ENCODE results near the gene ZCCHC24.
A peak's percentile ranks its signal among the peaks of the same experiment; 100 is the strongest.

Gene ZCCHC24

DNA sequence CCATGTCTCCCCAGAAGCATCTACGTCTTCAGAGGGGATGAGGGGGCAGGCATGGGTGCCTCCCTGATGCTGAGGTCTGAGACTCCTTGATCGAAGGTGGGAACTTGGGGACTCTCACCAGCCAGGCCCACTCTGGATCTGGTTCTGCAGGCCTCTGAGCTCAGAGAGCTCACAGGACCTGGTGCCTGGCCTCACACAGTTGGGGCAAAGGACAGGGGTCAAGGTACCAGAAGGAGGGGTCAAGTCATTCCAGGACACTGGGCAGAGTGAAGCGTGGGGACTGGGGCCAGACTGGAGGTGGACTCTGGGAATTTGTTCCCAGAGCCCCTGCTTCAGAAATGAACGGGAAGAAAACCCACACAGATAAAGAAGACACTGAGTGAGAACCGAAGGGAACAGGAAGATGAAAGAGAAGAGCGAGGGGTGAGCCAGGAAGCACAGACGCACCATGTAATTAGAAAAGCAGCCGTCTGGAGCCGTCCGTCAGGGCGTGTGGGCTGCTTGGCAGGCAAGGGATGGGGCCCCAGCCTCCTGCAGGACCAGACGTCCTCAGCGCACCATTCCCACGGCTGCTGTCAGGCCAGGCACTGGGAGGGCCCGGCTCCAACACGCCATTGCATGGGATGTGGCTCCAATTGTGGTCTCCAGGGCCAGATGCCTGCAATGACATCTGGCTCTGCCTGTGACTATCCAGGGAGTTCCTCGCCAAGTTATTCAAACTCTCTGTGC lies 47.7 kb downstream of the ZCCHC24 start:
- DNase-seq (ENCODE audit: low spot score): peak; percentile 88

DNA sequence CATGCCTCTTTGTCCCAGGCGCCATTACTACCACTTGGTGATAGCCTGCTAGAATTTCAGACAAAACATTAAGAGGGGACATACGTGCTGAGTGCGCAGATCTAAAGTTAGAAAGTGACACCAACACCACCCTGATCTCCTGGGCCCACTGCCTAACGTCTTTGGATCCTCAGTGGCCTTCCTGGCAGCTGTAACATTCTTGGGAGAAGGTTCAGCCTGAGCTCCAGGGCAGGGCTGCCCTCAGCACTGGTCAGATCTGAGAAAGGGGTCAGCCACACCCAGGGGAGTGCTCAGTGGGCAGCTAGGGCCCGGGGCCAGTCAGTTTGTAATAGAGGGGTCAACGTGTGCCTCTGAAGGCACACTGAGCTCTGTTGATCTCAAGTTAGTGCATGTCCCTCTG lies 48.4 kb downstream of the ZCCHC24 start:
- no peak for DNase-seq (ENCODE audit: low spot score)

DNA sequence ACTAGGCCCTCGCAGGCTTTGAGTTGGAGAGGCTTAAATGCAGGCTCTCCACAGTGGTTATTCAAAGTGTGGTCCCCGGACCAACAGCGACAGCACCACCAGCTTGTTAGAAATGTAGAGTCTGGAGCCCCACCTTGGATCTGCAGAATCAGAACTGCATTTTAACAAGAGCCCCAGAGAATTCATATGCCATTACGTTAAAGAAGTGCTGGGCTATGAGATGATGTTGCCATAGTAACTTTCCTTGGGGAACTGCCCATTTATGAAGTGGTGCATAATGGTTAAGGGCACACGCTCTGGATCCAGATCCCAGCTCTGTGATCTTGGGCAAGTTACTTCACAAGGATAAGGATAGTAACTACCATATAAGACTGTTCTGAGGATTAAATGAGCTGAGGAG lies 48.9 kb downstream of the ZCCHC24 start:
- DNase-seq (ENCODE audit: low spot score): no peak

DNA sequence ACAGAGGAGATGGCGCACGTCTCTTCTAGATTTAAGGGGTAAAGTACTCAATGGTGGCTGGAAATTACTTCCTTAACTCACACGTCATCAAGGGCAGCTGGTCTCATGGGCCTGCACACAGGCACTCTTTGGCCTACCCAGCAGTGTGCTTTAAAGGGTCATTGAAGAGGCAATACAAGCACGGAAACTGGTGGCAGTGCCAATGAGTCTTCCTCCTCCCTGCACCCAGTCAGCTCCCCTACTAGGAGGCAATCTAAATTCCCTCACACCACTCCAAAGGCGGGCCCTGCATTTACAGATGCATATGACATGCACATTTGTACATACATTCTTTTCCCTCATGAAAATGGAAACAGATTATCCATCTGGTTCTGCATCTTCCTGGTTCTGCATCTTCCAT lies 50.8 kb downstream of the ZCCHC24 start:
- DNase-seq (ENCODE audit: low spot score): no peak

DNA sequence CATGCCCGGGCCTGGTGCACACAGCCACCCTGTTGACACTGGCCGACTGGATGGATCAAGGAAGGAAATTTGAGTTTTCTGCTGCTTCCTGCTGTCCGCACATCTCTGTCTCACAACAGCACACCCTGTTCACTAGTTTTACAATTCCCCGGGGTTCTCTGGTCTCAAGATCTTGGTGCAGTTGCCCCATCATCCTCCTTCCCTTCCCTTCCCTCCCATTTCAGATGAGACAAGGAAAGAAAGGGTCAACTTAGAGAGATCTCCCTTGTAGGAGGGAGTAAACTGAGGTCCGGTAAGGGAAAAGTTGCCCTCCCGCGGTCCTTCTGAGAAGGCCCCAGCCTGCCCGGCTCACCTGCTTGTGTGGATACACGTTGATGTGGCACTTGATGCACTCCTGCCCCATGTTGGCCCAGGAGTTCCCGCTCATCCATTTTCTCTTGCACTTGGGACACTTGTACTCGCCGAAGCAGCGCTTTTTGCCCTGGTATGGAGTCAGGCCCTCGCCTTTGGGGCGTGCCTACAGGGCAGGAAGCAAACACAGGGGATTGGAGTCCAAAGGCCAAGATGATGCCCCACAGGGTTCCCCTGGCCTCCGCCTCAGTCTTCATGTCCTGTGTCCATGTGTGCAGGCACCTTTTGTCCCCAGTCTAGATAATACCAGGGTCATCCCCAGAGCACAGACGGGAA lies 51.4 kb downstream of the ZCCHC24 start:
- no peak for DNase-seq (ENCODE audit: low spot score)

DNA sequence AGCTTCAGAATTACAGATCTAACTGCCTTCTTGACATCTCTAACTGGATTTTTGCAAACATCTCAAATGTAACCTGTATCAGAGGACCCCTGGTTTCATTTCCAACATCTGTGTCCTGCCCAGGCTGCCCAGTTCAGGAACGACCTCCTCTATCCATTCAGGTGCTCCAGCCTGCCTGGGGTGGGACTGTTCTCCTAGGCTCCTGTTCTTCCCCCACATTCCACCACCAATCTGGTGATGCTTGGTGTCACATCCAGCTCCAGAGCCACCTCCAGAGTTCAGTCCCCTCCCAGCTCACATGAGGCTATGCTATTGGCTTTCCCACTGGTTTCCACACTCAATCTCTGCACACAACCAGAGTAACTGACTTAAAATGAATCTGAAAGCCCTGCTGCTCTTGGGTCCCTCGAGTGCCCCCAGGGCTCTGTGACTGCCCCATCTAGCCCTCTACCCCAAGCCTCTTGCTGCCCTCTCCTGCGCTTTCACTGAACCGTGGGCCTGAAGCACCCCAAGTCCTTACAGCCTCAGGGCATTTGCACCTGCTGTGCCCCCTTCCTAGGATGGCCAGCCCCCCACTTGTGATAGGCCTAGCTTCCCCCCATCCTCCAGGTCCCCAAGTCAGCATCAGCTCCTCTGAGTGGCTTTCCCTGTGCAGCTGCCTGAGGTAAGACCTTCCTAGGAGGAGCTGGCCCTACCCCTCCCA lies 52.1 kb downstream of the ZCCHC24 start:
- DNase-seq (ENCODE audit: low spot score): no peak

DNA sequence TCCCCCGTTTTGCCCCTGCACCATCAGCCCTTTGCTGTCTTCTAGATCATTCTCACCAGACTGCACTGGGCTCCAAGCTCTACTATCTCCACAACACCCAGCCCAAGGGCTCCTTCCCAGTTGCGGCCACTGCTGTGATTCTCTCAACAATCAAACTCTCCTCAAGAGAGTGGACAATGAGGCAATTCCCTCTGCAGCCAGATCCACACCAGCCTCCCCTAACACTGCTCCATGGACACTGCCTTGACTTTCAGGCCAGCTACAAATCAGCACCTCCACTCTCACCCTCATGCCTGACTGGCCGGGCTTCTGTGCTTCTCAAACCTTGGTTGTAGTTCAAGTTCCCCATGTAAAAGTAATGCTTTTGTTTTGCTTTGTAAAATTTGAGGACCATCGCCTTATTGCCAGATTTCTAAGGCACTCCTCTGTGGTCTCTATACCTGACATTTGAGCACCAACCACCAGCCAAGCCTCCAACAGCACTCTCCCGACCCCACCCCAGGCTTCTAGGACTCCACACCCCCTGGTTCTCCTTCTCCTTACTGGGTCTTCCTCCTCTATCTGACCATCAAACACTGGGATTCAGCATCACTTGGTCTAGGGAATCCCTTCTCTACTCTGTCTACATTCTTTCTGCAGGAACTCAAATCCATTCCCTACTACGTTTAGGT lies 52.8 kb downstream of the ZCCHC24 start:
- no peak for DNase-seq (ENCODE audit: low spot score)

DNA sequence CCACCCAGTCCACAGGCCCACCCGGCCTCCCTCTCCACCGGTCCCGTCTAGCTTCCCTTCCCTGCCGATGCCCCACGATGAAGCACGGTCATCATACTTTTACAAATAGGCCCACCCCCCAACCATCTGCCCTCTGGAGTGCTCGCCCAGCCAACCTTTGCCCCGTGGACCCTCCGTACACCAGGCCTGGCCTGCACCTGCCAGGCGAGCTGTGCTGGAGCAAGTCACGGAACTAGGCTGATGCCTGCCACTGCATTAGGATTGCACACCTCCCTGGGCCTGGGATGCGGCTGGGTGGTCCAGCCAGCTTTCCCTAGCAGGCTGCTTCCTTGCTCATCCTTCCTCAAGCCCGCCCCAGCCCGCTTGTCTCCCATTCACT lies 53.4 kb downstream of the ZCCHC24 start:
- DNase-seq (ENCODE audit: low spot score): no peak

DNA sequence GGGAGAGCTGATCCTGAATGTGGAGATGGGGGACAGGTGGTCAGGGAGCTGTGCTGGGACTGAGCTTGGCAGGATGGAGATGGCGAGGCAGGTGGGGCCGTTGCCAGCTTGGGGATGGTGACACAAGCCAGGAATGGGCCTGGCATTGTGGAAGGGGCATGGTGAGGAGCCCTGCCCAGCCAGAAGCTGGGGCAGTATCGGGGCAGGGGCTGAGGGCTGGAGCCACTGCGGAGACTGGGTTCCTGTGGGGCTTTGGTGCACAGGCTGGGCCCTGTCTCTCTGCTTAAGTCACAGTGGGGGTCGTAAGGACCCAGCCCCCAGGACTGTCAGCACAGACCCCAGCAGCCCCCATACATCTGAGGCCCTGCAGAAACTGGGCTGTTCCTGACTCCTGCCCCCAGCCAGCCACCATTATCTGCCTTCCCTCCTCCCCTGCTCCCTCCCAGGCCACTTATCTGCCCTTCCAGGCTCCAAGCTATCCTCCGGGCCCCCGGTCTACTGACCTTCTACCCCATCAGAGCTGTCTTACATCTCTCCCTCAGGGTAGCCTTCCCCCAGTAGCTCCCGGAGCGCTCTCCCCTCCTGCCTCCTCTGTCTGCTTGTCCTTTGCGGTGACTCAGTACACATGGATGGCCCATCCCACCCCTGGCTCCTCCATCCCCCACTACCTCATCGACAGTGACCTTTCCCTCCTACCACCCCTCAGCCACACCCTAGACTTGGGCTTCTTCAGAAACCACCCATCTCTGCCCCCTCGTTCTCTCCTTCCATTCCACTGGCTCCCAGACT lies 54.0 kb downstream of the ZCCHC24 start:
- no peak for DNase-seq (ENCODE audit: low spot score)

DNA sequence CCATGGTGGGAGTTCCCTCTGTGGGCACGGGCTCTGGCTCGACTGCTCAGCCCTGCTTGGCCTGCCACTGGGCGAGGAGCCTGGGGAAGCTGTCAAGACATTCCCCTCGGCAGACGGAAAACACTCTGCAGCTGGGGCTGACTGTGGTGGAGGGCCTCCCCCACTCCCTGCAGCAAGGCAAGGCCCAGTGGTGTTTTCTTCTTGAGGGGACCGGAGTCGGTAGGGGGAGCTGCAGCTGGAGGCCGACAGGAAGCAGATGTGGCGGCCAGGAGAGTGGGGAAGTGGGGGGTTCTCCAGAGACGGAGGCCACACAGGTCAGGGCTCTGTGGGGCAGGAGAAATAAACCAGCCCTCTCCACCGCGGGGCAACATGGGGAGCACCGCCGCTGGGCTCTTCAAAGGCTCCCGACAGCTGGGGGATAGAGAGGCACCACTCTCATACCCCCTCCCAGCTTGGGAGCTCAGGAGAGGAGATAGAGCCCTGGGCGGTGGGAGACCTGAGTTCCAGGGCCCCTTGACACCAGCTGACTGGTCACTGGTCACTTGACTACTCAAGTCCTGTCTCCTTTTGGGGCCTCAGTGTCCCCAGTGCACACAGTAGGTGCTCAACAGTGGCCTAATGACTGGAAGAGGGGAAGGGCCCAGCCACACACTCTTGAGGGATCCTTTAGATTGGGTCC lies 54.7 kb downstream of the ZCCHC24 start:
- no peak for DNase-seq (ENCODE audit: low spot score)

DNA sequence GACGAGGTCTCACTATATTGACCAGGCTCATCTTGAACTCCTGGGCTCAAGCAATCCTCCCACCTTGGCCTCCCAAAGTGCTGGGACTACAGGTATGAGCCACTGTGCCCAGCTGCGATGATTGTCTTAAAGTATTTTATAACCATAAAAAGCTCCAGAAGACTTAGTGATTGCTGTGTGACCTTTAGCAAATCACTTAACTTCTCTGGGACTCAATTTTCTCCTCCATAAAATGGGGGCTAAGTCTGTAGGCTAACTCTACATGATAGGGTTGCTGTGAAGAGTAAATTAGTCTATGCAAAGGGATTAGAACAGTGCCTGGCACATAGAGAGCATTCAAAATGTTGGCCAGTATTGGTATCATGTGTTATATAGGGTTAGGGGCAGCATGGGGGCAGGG lies 55.4 kb downstream of the ZCCHC24 start:
- DNase-seq (ENCODE audit: low spot score): no peak

DNA sequence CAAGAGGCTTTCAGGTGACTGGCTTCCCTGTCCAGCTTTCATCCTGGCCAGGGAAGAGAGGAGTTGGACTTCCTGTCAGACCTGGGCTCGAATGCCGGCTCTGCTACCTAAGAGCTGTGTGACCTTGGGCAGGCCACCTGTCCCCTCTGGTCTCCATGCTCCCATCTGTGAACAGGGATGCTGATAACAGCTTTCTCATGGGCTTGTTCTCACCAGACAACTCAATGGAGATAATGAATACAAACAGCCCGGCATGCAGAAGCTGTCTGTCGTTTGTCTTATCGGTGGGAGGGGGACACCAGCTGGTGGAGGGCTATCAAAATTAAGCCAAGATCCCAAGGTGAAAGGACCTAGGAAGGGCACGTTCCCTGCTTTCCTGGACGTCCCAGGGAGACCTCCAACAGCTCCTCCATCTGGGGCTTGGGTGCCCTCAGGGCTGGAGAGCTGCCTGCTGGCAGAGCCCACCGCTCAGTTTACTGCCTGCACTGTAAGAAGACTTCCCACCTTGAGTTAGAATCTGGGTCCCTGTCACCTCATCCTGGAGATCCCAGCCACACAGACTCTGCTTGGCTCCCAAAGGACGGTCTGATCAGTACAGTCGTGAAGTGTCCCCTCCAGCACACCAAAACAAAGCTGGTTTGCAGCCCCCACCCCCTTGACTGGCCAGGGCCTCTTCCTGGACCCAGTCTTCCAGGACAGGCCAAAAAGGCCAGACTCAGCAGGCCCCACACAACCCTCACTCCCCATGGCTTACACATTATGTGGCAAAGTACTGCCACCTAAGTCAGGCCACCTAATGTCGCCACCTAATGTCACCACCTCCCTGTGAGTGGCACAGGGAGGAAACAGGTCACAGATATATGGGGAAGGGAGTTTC lies 57.2 kb downstream of the ZCCHC24 start:
- DNase-seq (ENCODE audit: low spot score): no peak

DNA sequence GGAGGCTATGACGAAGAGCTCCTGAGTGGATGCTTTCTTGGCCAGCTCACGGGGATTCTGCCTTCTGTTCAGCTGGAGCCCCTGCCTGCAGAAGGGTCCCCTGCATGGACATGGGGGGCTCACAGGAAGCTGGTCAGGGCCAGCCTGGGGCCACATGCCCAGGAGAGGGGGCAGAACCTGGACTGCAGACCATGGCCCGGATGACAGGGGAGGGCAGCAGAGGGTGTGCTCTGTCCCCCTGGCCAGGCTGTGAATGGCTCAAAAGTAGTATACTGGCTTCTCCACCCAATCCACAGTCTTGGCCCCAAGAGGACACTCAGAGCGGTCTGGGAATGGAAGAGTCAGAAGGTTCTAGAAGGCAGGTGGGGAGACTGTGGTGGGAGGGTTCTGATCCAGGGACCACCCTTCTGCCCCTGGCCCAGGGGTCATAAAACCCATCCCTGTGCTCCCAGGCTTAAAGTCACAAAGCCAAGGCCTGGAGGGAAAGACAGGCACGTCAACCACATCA lies 57.9 kb downstream of the ZCCHC24 start:
- DNase-seq (ENCODE audit: low spot score): no peak

DNA sequence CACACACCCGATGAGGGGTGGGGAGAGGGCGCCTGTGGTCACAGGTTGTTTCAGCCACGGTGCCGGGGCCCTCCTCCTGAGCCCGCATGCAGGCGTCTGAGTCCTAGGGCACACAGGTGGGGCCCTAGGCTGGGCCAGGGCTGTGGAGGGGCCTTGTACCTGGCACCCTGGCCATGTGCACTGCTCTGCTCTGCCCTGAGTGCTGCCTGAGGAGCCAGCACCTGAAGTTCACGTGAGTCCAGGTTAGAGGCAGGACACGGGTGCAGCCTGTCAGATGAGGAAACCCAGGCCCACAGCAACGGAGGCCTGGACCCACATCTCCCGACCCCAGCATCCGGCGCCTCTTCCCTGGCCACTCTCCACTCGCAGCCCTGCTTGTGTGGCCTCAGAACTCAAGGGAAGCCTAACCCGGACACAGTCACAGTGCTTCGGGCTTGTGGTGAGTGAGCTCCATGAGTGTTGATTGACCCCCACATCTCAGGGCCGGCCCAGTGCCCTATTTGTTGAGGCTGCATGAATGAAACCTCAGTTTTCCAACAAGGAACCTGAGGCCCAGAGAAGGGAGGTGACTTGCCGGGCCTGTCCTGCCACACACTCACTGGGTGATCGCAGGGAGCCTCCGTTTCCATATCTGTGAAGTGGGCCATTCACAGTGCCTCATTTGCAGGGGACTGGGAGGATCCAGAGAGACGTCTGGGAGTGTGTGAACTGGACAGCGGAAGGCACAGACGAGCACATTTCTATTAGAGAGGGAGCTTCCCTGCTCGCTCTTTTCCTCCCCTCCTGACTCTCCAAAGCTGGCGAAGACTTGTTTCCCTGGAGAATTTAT lies 58.6 kb downstream of the ZCCHC24 start:
- no peak for DNase-seq (ENCODE audit: low spot score)

DNA sequence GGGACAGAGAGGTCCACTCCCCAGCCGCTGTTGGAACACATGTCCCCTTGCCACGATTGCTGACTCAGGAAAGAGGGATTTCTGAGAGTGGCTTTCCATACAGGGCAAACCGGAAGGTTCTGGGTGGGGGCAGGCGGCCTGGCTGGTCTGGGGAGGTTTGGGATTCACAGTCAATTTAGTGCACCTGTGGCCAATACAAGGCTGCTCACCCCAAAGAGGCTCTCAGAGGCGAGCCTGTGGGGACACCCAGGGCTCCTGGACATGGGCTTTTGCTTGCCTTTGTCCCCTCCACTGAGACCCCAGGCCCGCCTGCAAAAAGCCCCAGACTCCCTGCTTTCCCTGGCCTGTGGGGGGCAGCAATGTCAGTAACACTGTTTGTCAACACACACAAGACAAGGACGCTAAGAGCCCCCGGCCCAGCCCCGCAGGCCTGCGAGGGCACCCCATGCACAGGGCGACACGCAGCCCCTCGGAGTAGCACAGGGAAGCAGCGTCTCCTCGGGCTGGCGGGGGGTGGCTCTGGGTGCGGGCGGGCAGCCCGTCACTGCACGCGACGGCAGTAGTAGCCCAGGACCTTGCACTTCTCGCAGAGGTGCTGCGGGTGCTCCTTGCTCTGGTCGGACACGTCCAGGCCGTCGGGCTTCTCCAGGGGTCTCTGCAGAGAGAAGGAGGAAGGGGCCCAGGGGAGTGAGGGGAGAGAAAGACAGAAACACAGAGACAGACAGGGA lies 59.5 kb downstream of the ZCCHC24 start:
- DNase-seq (ENCODE audit: low spot score): peak; percentile 11

DNA sequence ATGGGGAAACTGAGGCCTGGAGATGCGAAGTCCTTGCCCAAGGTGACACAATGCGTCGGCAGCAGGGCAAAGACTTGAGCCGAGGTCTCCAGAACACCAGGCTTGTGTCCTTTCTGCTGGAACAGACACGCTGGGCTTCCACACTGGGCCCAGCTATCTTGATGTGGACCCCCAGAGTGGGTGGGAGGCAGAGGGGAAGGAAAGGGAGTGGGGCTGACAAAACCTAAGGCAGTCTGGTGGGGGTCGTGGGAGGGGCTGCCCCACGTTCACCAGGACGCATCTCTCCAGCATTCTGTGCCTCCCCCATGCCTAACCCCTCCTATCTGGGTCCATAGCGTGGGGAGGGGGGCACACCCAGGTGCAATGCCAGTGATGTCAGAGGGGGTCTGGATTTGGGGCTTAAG lies 60.0 kb downstream of the ZCCHC24 start:
- peak; percentile 1 for DNase-seq (ENCODE audit: low spot score)

DNA sequence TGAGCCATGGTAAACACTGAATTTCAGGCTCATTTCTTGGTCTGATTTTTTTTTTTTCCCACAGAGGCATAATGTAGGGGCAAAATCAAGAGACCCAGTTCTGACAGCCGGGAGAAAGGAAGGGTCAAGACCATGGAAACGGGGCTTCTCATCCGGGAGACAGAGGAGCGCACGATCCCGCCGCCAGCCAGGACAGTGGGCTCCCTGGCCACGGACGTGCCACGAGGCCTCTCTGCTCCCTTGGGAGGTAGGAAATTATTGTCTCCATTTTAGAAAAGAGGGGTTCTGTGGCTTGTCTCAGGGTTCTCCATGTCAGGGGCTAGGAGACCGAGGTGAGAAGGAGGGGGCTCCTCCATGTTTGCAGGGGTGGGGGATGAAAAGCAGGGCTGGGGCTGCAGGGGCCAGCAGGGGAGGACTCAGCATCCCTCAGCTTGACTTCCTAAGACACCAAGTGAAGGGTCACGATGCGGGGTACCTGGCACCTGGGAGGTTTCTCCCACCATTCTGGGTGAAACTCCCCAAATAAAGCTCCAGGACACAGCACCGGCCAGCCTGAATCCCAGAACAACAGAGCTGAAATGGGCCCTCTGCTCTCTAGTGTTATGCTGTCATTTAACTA lies 60.5 kb downstream of the ZCCHC24 start:
- DNase-seq (ENCODE audit: low spot score): no peak

DNA sequence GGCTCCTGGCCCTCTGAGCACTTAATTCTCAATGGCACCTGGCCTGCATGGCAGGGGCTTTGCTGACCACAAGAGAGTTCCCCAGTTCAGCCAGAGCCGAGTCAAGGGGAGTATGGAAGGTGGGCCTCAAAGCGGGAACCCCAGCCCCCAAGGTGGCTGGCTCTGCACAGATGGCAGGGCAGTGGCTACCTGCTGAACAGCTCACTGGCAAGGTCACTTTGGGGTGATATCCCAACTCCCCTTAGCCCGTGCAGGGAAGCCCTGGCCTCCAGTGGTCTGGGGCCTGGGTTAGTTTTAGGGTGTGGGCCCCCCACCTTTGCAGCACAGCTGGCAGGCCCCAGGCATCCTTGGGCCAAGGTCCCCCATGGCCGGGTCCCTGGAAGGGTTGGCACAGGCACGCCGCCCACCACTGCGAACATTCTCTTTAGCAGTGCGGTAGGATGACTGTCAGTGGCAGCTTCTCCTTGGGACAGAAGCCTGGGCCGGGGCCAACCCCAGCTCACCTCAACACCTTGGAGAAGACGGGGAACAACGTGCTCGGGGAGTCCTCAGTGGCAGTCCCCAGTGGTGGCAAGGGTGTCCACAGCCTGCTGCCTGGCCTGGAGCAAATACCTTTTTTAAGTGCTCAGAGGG lies 61.3 kb downstream of the ZCCHC24 start:
- DNase-seq (ENCODE audit: low spot score): no peak

Data from AG20443 (cell line).